Adrenal gland (tissue), 5 donors: ENCODE data around the gene VPS8.

Source experiments
- POLR2A ChIP-seq, 2 donors: fragments of 450-650 bp; IDR thresholded peaks; one replicate each; pipeline ENCODE4 v1.6.1; 2017; ENCODE audit warnings: antibody characterized with exemption in 2 of 2, mild to moderate bottlenecking in 2 of 2, moderate library complexity in 1 of 2
- TF ChIP-seq, protein P1 (sequence below), 6 experiments: fragments of 450-650 bp in 4 of 6; fragments of 200-600 bp in 2 of 6; sonication (generic) in 1 of 6; IDR thresholded peaks; 1 replicate in 5 of 6; 2 replicates in 1 of 6; pipeline versions ENCODE4 v1.5.1 to v1.8.0; 2016 to 2021; ENCODE audit warnings: antibody characterized with exemption in 6 of 6, mild to moderate bottlenecking in 2 of 6, moderate library complexity in 1 of 6
- donor health status: DM: no; HTN: no; CAD: no.

- TF ChIP-seq, protein P1, sequence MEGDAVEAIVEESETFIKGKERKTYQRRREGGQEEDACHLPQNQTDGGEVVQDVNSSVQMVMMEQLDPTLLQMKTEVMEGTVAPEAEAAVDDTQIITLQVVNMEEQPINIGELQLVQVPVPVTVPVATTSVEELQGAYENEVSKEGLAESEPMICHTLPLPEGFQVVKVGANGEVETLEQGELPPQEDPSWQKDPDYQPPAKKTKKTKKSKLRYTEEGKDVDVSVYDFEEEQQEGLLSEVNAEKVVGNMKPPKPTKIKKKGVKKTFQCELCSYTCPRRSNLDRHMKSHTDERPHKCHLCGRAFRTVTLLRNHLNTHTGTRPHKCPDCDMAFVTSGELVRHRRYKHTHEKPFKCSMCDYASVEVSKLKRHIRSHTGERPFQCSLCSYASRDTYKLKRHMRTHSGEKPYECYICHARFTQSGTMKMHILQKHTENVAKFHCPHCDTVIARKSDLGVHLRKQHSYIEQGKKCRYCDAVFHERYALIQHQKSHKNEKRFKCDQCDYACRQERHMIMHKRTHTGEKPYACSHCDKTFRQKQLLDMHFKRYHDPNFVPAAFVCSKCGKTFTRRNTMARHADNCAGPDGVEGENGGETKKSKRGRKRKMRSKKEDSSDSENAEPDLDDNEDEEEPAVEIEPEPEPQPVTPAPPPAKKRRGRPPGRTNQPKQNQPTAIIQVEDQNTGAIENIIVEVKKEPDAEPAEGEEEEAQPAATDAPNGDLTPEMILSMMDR (IDR thresholded peaks at IDR 0.05) = no peak
- TF ChIP-seq POLR2A (IDR thresholded peaks at IDR 0.05) = no peak
These were observed 8.6 kb downstream of the VPS8 start for GRCh38 chr3:184820525-184820924.
